ENCODE measurements around the gene ST8SIA2. TPM values are rescaled to one million over a fixed set of nuclear protein-coding genes. Genes with fewer than 3 reads are reported as not detected.

ST8SIA2 gene
- total and polyA plus RNA-seq, 3 donors from 2014 or later = 0.12 to 0.31 (median 0.24) TPM

- H3K4me3 ChIP-seq = no peak overlapping the region
- no peak for DNase-seq
- no peaks in the 10 kb centered on the region for H3K4me1 ChIP-seq
- no peaks in the 10 kb centered on the region for H3K36me3 ChIP-seq (ENCODE audit: low read depth, missing control alignments)
- no peaks in the 10 kb centered on the region for H3K9me3 ChIP-seq
- no peak overlapping the region for H3K27ac ChIP-seq
- TF ChIP-seq POLR2A (IDR thresholded peaks at IDR 0.05) (no peak), CTCF (IDR thresholded peaks at IDR 0.05) (no peak)
- intact Hi-C loops (cut with DNase I; ENCODE audit: low total_unique reads) = no loop called here
- H3K27me3 ChIP-seq = no peaks in the 10 kb centered on the region
- WGBS, 2 donors = 96% methylated on average over 5 of the region's 5 CpGs
Observed at GRCh38 chr15:92409006-92409405, 15.3 kb downstream of the ST8SIA2 start.

GRCh38 chr15:92409521-92409920 is 15.8 kb downstream of the ST8SIA2 start:
- intact Hi-C loops (cut with DNase I; ENCODE audit: low total_unique reads) = no loop called here
- Histone ChIP-seq H3K4me1 (no peaks in the 10 kb centered on the region), H3K4me3 (no peak overlapping the region), H3K36me3 (ENCODE audit: low read depth, missing control alignments) (no peaks in the 10 kb centered on the region), H3K27ac (no peak overlapping the region), H3K9me3 (no peaks in the 10 kb centered on the region), H3K27me3 (no peaks in the 10 kb centered on the region)
- WGBS, 2 donors = 87% methylated on average over 8 of the region's 8 CpGs
- TF ChIP-seq CTCF (IDR thresholded peaks at IDR 0.05) (no peak), POLR2A (IDR thresholded peaks at IDR 0.05) (no peak)
- no peak for DNase-seq

- H3K9me3 ChIP-seq = no peaks in the 10 kb centered on the region
- DNase-seq = no peak
- H3K36me3 ChIP-seq (ENCODE audit: low read depth, missing control alignments) = no peaks in the 10 kb centered on the region
- H3K27ac ChIP-seq = no peak overlapping the region
- TF ChIP-seq POLR2A (IDR thresholded peaks at IDR 0.05) = no peak
- no peak for TF ChIP-seq CTCF (IDR thresholded peaks at IDR 0.05)
- intact Hi-C loops (cut with DNase I; ENCODE audit: low total_unique reads) = no loop called here
- H3K4me1 ChIP-seq = no peaks in the 10 kb centered on the region
- 86 to 89% methylated on average over 6 of the region's 6 CpGs for WGBS, 2 donors
- H3K27me3 ChIP-seq = no peaks in the 10 kb centered on the region
- H3K4me3 ChIP-seq = no peak overlapping the region
Observed at GRCh38 chr15:92410537-92410936, 16.9 kb downstream of the ST8SIA2 start.

- Histone ChIP-seq H3K27ac (no peak overlapping the region), H3K36me3 (ENCODE audit: low read depth, missing control alignments) (no peaks in the 10 kb centered on the region), H3K4me1 (no peaks in the 10 kb centered on the region), H3K9me3 (no peaks in the 10 kb centered on the region), H3K27me3 (no peaks in the 10 kb centered on the region), H3K4me3 (no peak overlapping the region)
- intact Hi-C loops (cut with DNase I; ENCODE audit: low total_unique reads) = no loop called here
- TF ChIP-seq CTCF (IDR thresholded peaks at IDR 0.05) = no peak
- no peak for TF ChIP-seq POLR2A (IDR thresholded peaks at IDR 0.05)
- 93 to 95% methylated on average over 5 of the region's 5 CpGs for WGBS, 2 donors
- DNase-seq = no peak
Observed at GRCh38 chr15:92411256-92411655, 17.6 kb downstream of the ST8SIA2 start.

- no peaks in the 10 kb centered on the region for H3K9me3 ChIP-seq
- no peaks in the 10 kb centered on the region for H3K4me1 ChIP-seq
- no peak overlapping the region for H3K4me3 ChIP-seq
- no peak overlapping the region for H3K27ac ChIP-seq
- H3K27me3 ChIP-seq = no peaks in the 10 kb centered on the region
- intact Hi-C loops (cut with DNase I; ENCODE audit: low total_unique reads) = no loop called here
- H3K36me3 ChIP-seq (ENCODE audit: low read depth, missing control alignments) = no peaks in the 10 kb centered on the region
- WGBS, 2 donors = 60 to 62% methylated on average over 8 to 9 of the region's 9 CpGs
- DNase-seq = no peak
- no peak for TF ChIP-seq CTCF (IDR thresholded peaks at IDR 0.05)
- no peak for TF ChIP-seq POLR2A (IDR thresholded peaks at IDR 0.05)
Observed at GRCh38 chr15:92413510-92413909, 19.8 kb downstream of the ST8SIA2 start.
